T-helper 2 cell treated with Interferon-gamma antibody and Interleukin-4, amounts not matched to agents 5 μg/mL and 100 μg/mL, for 36 hours (primary cell): ENCODE results near the gene ALDH5A1.

Experiments used
- DNase-seq: peaks from one replicate; pipeline ENCODE4 v3.0.0; 2021; ENCODE audit warnings: low spot score
- H3K27ac Mint-ChIP-seq: one replicate; pipeline ENCODE4 v1.8.0; 2021; ENCODE audit warnings: mild to moderate bottlenecking, mixed read lengths
- H3K27me3 Mint-ChIP-seq: one replicate; pipeline ENCODE4 v1.8.0; 2021; ENCODE audit warnings: low read depth, mixed read lengths
- H3K36me3 Mint-ChIP-seq: one replicate; pipeline ENCODE4 v1.8.0; 2021; ENCODE audit warnings: low read depth, mixed read lengths
- H3K4me1 Mint-ChIP-seq: one replicate; pipeline ENCODE4 v1.8.0; 2021; ENCODE audit warnings: low read depth, mixed read lengths
- H3K4me3 Mint-ChIP-seq: one replicate; pipeline ENCODE4 v1.8.0; 2022; ENCODE audit warnings: mild to moderate bottlenecking, moderate library complexity, mixed read lengths
- H3K9me3 Mint-ChIP-seq: one replicate; pipeline ENCODE4 v1.8.0; 2021; ENCODE audit warnings: mixed read lengths

Gene ALDH5A1

GRCh38 chr6:24583463-24584381 lies 89.0 kb downstream of the ALDH5A1 start:
- Mint-ChIP-seq H3K4me3 (peak overlapping the region; percentile 1), H3K4me1 (peaks cover 4% of the 10 kb centered on the region), H3K36me3 (no peaks in the 10 kb centered on the region), H3K27me3 (peaks cover 20% of the 10 kb centered on the region), H3K9me3 (no peaks in the 10 kb centered on the region), H3K27ac (no peak overlapping the region)
- peak; percentile 53 for DNase-seq

- no peaks in the 10 kb centered on the region for H3K9me3 Mint-ChIP-seq
- no peak overlapping the region for H3K27ac Mint-ChIP-seq
- H3K27me3 Mint-ChIP-seq = peaks cover 19% of the 10 kb centered on the region
- H3K36me3 Mint-ChIP-seq = no peaks in the 10 kb centered on the region
- H3K4me3 Mint-ChIP-seq = no peak overlapping the region
- DNase-seq = no peak
- H3K4me1 Mint-ChIP-seq = peaks cover 4% of the 10 kb centered on the region
These were observed 89.6 kb downstream of the ALDH5A1 start for GRCh38 chr6:24584382-24584720.
